ENCODE data around the gene PIP5KL1.

The PIP5KL1 gene, protein sequence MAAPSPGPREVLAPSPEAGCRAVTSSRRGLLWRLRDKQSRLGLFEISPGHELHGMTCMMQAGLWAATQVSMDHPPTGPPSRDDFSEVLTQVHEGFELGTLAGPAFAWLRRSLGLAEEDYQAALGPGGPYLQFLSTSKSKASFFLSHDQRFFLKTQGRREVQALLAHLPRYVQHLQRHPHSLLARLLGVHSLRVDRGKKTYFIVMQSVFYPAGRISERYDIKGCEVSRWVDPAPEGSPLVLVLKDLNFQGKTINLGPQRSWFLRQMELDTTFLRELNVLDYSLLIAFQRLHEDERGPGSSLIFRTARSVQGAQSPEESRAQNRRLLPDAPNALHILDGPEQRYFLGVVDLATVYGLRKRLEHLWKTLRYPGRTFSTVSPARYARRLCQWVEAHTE

DNA sequence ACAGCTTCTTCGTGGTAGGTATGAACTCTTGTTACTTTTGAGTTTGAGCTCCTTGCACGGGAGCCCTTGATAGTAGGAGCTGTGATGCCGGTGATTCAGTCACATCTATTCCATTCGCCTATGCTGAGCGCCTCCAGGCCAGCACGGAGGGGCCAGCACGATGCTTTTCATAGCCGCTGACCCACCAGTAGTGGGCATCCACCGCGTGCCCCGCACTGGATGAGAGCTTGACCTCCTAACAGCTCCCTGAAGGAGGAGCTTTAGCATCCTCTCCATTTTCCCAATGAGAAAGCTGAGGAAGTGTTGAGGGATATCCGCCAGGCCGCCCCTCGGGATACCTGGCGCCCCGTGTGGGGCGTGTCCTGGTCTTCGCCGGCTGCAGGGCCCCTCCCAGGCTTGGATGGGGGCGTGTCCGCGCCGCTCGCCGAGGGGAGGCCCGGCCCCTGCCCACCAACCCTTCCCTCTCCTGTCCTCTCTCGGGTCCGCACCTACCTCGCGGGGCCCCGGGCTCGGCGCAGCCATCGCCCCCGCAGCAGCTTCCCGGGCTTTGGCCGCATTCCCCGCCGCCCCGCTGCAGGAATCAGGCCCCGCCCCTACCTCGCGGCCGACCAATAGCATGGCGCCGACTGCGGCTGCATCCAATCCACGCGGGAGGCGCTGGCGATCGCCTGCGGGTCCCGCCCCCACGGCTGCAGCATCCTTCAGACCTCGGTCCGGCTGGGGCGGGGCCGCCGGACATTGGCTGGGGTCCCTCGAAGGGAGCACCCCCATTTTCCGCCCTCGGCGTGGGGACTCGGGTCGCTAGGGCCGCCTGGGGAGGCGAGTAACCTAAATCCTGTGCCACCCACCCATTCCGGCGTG, at the start of gene PIP5KL1:
PIP5KL1 (minus strand) TSS at position 547 of the 861 bp plus-strand sequence; CDS start at position 522, 25 bp downstream.
- in situ Hi-C loops (cut with HindIII; ENCODE audit: low sequenced_read_pairs), result no loop called here
- peak within 1 kb of the TSS; percentile 42 for H3K4me3 ChIP-seq (ENCODE audit: low read depth, low read length)
- TF ChIP-seq, protein P1, sequence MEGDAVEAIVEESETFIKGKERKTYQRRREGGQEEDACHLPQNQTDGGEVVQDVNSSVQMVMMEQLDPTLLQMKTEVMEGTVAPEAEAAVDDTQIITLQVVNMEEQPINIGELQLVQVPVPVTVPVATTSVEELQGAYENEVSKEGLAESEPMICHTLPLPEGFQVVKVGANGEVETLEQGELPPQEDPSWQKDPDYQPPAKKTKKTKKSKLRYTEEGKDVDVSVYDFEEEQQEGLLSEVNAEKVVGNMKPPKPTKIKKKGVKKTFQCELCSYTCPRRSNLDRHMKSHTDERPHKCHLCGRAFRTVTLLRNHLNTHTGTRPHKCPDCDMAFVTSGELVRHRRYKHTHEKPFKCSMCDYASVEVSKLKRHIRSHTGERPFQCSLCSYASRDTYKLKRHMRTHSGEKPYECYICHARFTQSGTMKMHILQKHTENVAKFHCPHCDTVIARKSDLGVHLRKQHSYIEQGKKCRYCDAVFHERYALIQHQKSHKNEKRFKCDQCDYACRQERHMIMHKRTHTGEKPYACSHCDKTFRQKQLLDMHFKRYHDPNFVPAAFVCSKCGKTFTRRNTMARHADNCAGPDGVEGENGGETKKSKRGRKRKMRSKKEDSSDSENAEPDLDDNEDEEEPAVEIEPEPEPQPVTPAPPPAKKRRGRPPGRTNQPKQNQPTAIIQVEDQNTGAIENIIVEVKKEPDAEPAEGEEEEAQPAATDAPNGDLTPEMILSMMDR (IDR thresholded peaks at IDR 0.05; ENCODE audit: low read depth, low read length), result peak; percentile 38
- peak; percentile 85 for DNase-seq (ENCODE audit: low read depth, low spot score)

DNA sequence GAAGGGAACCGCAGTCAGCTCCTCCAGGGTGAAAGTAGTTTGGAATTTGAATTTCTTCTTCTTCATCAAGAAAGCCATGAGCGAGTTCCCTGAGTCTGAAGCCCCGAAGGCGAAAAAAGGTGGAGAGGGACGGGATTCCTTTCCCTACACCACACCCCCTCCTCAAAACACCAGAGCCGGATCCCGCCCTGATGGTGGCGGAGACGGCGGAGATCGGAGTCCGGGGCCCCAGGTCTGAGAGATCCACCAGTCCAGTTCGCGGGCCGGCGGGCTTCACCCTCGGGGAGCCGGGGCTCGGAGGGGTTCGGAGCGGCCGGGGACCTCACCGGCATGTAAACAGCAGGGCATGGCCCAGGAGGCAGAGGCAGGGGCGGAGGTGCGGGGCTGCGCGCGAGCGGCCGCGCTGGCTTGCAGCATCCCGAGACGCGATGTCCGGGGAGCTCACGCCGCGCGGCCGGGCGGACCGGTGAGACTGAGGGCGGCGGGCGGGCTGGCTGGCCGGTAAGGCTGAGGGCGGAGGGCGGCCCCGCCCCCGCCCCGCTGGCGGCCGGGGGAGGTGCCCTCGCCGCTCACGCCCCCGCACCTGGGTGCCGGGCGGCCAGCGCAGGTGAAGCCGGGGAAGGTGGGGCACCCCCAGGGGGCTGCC, 49.6 kb upstream of the PIP5KL1 start:
- H3K4me3 ChIP-seq (ENCODE audit: low read depth, low read length), result peak overlapping the region; percentile 64
- TF ChIP-seq, protein P1 (IDR thresholded peaks at IDR 0.05; ENCODE audit: low read depth, low read length), result no peak
- DNase-seq (ENCODE audit: low read depth, low spot score), result peak; percentile 26
- in situ Hi-C loops (cut with HindIII; ENCODE audit: low sequenced_read_pairs), result no loop called here

DNA sequence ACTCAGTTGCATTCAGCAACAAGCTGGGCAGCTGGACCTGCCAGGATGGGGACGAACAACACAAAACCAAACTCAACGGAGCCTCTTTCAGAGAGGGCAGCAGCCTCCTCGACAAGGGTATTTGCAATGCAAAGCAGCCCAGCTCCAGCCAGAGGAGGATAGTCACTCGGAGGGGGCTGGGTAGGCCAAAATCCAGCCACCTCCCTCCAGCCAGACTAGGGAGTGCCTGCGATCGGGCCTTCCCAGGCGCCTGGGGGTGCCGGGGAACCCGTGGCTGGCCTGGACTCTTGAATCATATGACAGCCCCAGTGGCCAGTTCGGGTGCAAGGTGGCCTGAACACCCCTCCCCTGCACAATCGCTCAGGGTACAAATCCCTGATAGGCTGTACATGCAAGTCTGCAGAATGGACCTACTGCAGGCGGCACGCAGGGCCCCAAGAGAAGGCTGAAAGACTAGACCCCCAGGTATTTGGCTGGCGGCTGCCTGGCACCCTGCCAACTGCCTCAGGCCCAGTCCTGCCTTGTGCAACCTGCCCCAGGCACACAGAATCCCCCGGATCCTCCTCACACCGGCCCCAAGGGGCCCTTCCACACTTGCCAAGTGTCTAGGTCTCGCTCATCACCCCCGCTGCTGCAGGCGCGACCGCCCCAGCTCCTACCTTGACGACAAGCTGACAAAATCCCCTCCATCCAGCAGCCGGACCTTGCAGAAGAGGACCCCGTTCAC, 48.9 kb upstream of the PIP5KL1 start:
- in situ Hi-C loops (cut with HindIII; ENCODE audit: low sequenced_read_pairs), result no loop called here
- TF ChIP-seq, protein P1 (IDR thresholded peaks at IDR 0.05; ENCODE audit: low read depth, low read length), result no peak
- DNase-seq (ENCODE audit: low read depth, low spot score), result peak; percentile 36
- H3K4me3 ChIP-seq (ENCODE audit: low read depth, low read length), result peak overlapping the region; percentile 64

DNA sequence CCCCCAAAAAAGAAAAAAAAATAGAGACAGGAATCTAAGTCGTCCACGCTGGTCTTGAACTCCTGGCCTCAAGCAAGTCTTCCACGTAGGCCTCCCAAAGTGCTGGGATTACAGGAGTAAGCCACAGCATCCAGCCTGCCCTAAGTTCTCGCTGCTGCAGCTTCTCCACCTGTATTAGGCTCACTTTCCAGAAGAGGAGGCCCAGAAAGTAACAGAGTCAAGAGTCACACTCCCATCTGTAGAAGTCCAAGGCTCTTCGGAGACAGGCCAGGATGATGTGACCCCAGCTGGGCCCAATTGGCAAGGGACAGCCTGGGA, 48.4 kb upstream of the PIP5KL1 start:
- in situ Hi-C loops (cut with HindIII; ENCODE audit: low sequenced_read_pairs), result no loop called here
- peak overlapping the region; percentile 64 for H3K4me3 ChIP-seq (ENCODE audit: low read depth, low read length)
- TF ChIP-seq, protein P1 (IDR thresholded peaks at IDR 0.05; ENCODE audit: low read depth, low read length), result no peak
- no peak for DNase-seq (ENCODE audit: low read depth, low spot score)

DNA sequence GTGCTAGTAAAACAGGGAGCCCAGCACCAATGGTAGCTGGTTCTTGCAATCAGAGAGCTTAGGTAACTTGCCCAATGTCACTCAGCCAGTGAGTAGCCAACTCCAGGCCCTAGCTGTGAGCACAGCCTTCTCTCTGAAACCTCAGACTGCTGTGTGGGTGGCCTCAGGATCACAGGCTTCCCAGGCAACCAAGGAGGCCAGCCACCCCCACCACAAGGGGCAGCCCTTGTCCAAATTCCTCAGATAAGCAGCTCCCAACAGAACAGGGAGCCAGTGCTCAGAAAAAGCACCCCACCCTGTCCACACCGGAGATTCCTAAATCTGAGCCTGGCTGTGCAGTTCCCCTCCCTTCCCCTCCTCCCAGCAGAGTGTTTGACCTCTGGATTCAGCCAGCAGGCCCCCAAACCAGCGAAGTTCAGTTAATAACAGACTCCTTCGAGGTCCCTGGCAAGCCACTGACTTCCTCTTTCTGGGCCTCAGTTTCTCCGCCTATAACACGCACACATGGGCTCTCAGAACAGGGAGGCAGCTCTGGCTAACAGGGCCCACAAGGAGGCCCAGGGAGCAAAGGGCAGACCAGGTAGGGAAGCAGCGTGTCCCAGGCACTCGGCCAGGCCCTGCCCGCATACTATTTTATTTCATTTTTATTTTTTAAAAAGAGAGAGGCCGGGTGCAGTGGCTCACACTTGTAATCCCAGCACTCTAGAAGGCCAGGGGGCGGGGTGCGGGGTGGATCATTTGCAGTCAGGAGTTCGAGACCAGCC, 47.5 kb upstream of the PIP5KL1 start:
- H3K4me3 ChIP-seq (ENCODE audit: low read depth, low read length), result peak overlapping the region; percentile 17
- TF ChIP-seq, protein P1 (IDR thresholded peaks at IDR 0.05; ENCODE audit: low read depth, low read length), result no peak
- in situ Hi-C loops (cut with HindIII; ENCODE audit: low sequenced_read_pairs), result no loop called here
- peak; percentile 68 for DNase-seq (ENCODE audit: low read depth, low spot score)

All from astrocyte of the spinal cord (primary cell).